OCI-LY7 (cell line): ENCODE measurements around the gene BFSP2.

Source experiments
- EZH2phosphoT487 ChIP-seq: fragments of 200-600 bp; sonication (generic); IDR thresholded peaks from 2 replicates; pipeline ENCODE4 v1.6.1; 2018; ENCODE audit warnings: low read depth, borderline replicate concordance, mild to moderate bottlenecking, mixed run types, antibody characterized with exemption, low read length, moderate library complexity, mixed read lengths
- TF ChIP-seq, protein P1 (sequence below): fragments of 200-600 bp; sonication (generic); conservative IDR thresholded peaks from 2 replicates; pipeline ENCODE4 v1.5.1; 2014; ENCODE audit warnings: mild to moderate bottlenecking, antibody characterized with exemption, low read length, moderate library complexity, mixed read lengths

DNA sequence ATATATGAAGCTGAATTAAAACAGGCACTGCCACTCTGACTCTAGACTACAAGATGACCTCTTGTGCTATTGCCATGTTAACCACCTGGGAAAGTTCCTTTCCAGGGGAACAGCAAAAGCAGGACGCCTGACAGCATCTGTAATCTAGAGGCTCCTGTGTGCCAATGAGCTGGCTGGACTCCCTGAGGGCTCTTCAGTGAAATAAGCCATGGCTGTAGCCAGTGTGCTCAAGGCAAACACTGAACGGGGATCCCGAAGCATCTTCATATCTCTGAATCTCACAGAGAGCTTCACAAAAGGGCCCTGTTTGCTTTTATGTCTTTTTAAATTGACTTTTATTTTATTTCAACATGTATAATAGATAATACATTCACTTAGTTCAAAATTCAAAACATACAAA lies 57.2 kb downstream of the BFSP2 start:
- TF ChIP-seq EZH2phosphoT487, result no peak
- TF ChIP-seq, protein P1, sequence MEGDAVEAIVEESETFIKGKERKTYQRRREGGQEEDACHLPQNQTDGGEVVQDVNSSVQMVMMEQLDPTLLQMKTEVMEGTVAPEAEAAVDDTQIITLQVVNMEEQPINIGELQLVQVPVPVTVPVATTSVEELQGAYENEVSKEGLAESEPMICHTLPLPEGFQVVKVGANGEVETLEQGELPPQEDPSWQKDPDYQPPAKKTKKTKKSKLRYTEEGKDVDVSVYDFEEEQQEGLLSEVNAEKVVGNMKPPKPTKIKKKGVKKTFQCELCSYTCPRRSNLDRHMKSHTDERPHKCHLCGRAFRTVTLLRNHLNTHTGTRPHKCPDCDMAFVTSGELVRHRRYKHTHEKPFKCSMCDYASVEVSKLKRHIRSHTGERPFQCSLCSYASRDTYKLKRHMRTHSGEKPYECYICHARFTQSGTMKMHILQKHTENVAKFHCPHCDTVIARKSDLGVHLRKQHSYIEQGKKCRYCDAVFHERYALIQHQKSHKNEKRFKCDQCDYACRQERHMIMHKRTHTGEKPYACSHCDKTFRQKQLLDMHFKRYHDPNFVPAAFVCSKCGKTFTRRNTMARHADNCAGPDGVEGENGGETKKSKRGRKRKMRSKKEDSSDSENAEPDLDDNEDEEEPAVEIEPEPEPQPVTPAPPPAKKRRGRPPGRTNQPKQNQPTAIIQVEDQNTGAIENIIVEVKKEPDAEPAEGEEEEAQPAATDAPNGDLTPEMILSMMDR, result no peak
